ENCODE results near the gene HSD17B12.

Gene HSD17B12

GRCh38 chr11:43856993-43857392, 176.5 kb downstream of the HSD17B12 start:
- Histone ChIP-seq H3K27ac (ENCODE audit: low read depth, low read length) (no peak overlapping the region), H3K9me3 (ENCODE audit: insufficient read depth, low read depth, low read length) (no peaks in the 10 kb centered on the region), H3K27me3 (ENCODE audit: insufficient read depth, low read length) (no peaks in the 10 kb centered on the region), H3K9ac (ENCODE audit: low read depth, low read length) (no peak overlapping the region), H3K4me1 (ENCODE audit: insufficient read depth, low read length) (0 out of 2 replicates have a peak, but pooled peaks cover under 1% of the 10 kb centered on the region), H3K4me3 (ENCODE audit: low read length) (no peak overlapping the region), H3K36me3 (ENCODE audit: insufficient read depth, low read length) (peaks cover 34% of the 10 kb centered on the region)
- over 99% methylated on average over 2 of the region's 3 CpGs for WGBS

- H3K27me3 ChIP-seq (ENCODE audit: insufficient read depth, low read length) = no peaks in the 10 kb centered on the region
- H3K9ac ChIP-seq (ENCODE audit: low read depth, low read length) = no peak overlapping the region
- peaks cover 4% of the 10 kb centered on the region for H3K36me3 ChIP-seq (ENCODE audit: insufficient read depth, low read length)
- no CpG with 5 or more reads among the region's 2 CpGs for WGBS
- H3K4me1 ChIP-seq (ENCODE audit: insufficient read depth, low read length) = no peaks in the 10 kb centered on the region
- no peak overlapping the region for H3K27ac ChIP-seq (ENCODE audit: low read depth, low read length)
- no peak overlapping the region for H3K4me3 ChIP-seq (ENCODE audit: low read length)
- no peaks in the 10 kb centered on the region for H3K9me3 ChIP-seq (ENCODE audit: insufficient read depth, low read depth, low read length)
Observed at GRCh38 chr11:43861141-43861540, 180.6 kb downstream of the HSD17B12 start.

- no peaks in the 10 kb centered on the region for H3K9me3 ChIP-seq (ENCODE audit: insufficient read depth, low read depth, low read length)
- peaks cover 34% of the 10 kb centered on the region for H3K27me3 ChIP-seq (ENCODE audit: insufficient read depth, low read length)
- 92% methylated on average over 1 of the region's 2 CpGs for WGBS
- no peak overlapping the region for H3K9ac ChIP-seq (ENCODE audit: low read depth, low read length)
- H3K4me3 ChIP-seq (ENCODE audit: low read length) = no peak overlapping the region
- H3K27ac ChIP-seq (ENCODE audit: low read depth, low read length) = no peak overlapping the region
- H3K4me1 ChIP-seq (ENCODE audit: insufficient read depth, low read length) = no peaks in the 10 kb centered on the region
- no peaks in the 10 kb centered on the region for H3K36me3 ChIP-seq (ENCODE audit: insufficient read depth, low read length)
Observed at GRCh38 chr11:43866520-43866919, 186.0 kb downstream of the HSD17B12 start.

GRCh38 chr11:43866969-43867368, 186.4 kb downstream of the HSD17B12 start:
- Histone ChIP-seq H3K36me3 (ENCODE audit: insufficient read depth, low read length) (no peaks in the 10 kb centered on the region), H3K4me1 (ENCODE audit: insufficient read depth, low read length) (no peaks in the 10 kb centered on the region), H3K4me3 (ENCODE audit: low read length) (no peak overlapping the region), H3K27ac (ENCODE audit: low read depth, low read length) (no peak overlapping the region), H3K9ac (ENCODE audit: low read depth, low read length) (no peak overlapping the region), H3K27me3 (ENCODE audit: insufficient read depth, low read length) (peaks cover 34% of the 10 kb centered on the region), H3K9me3 (ENCODE audit: insufficient read depth, low read depth, low read length) (no peaks in the 10 kb centered on the region)

- Histone ChIP-seq H3K9me3 (ENCODE audit: insufficient read depth, low read depth, low read length) (no peaks in the 10 kb centered on the region), H3K27me3 (ENCODE audit: insufficient read depth, low read length) (peaks cover 51% of the 10 kb centered on the region), H3K4me1 (ENCODE audit: insufficient read depth, low read length) (no peaks in the 10 kb centered on the region), H3K4me3 (ENCODE audit: low read length) (no peak overlapping the region), H3K9ac (ENCODE audit: low read depth, low read length) (no peak overlapping the region), H3K27ac (ENCODE audit: low read depth, low read length) (no peak overlapping the region), H3K36me3 (ENCODE audit: insufficient read depth, low read length) (no peaks in the 10 kb centered on the region)
- 72% methylated on average over 5 of the region's 5 CpGs for WGBS
Observed at GRCh38 chr11:43868852-43869567, 188.5 kb downstream of the HSD17B12 start.

GRCh38 chr11:43871051-43871450, 190.5 kb downstream of the HSD17B12 start:
- peaks cover 67% of the 10 kb centered on the region for H3K27me3 ChIP-seq (ENCODE audit: insufficient read depth, low read length)
- no peaks in the 10 kb centered on the region for H3K9me3 ChIP-seq (ENCODE audit: insufficient read depth, low read depth, low read length)
- WGBS = 94% methylated on average over 2 of the region's 2 CpGs
- H3K27ac ChIP-seq (ENCODE audit: low read depth, low read length) = no peak overlapping the region
- no peak overlapping the region for H3K9ac ChIP-seq (ENCODE audit: low read depth, low read length)
- H3K4me3 ChIP-seq (ENCODE audit: low read length) = no peak overlapping the region
- no peaks in the 10 kb centered on the region for H3K36me3 ChIP-seq (ENCODE audit: insufficient read depth, low read length)
- no peaks in the 10 kb centered on the region for H3K4me1 ChIP-seq (ENCODE audit: insufficient read depth, low read length)

GRCh38 chr11:43872995-43873394, 192.5 kb downstream of the HSD17B12 start:
- Histone ChIP-seq H3K9ac (ENCODE audit: low read depth, low read length) (no peak overlapping the region), H3K27me3 (ENCODE audit: insufficient read depth, low read length) (peaks cover 81% of the 10 kb centered on the region), H3K4me3 (ENCODE audit: low read length) (no peak overlapping the region), H3K9me3 (ENCODE audit: insufficient read depth, low read depth, low read length) (no peaks in the 10 kb centered on the region), H3K36me3 (ENCODE audit: insufficient read depth, low read length) (no peaks in the 10 kb centered on the region), H3K27ac (ENCODE audit: low read depth, low read length) (no peak overlapping the region), H3K4me1 (ENCODE audit: insufficient read depth, low read length) (no peaks in the 10 kb centered on the region)
- 89% methylated on average over 7 of the region's 7 CpGs for WGBS

GRCh38 chr11:43874078-43874477, 193.5 kb downstream of the HSD17B12 start:
- Histone ChIP-seq H3K4me3 (ENCODE audit: low read length) (no peak overlapping the region), H3K27me3 (ENCODE audit: insufficient read depth, low read length) (peaks cover 84% of the 10 kb centered on the region), H3K36me3 (ENCODE audit: insufficient read depth, low read length) (no peaks in the 10 kb centered on the region), H3K9ac (ENCODE audit: low read depth, low read length) (no peak overlapping the region), H3K9me3 (ENCODE audit: insufficient read depth, low read depth, low read length) (no peaks in the 10 kb centered on the region), H3K4me1 (ENCODE audit: insufficient read depth, low read length) (no peaks in the 10 kb centered on the region), H3K27ac (ENCODE audit: low read depth, low read length) (no peak overlapping the region)
- 85% methylated on average over 3 of the region's 3 CpGs for WGBS

GRCh38 chr11:43874738-43875137, 194.2 kb downstream of the HSD17B12 start:
- H3K9ac ChIP-seq (ENCODE audit: low read depth, low read length) = no peak overlapping the region
- no peak overlapping the region for H3K27ac ChIP-seq (ENCODE audit: low read depth, low read length)
- peaks cover 2% of the 10 kb centered on the region; the same call in 1 of the 2 replicates for H3K9me3 ChIP-seq (ENCODE audit: insufficient read depth, low read depth, low read length)
- peaks cover 84% of the 10 kb centered on the region for H3K27me3 ChIP-seq (ENCODE audit: insufficient read depth, low read length)
- no peaks in the 10 kb centered on the region for H3K36me3 ChIP-seq (ENCODE audit: insufficient read depth, low read length)
- H3K4me3 ChIP-seq (ENCODE audit: low read length) = no peak overlapping the region
- H3K4me1 ChIP-seq (ENCODE audit: insufficient read depth, low read length) = no peaks in the 10 kb centered on the region
- 63% methylated on average over 1 of the region's 1 CpG for WGBS

- Histone ChIP-seq H3K9ac (ENCODE audit: low read depth, low read length) (no peak overlapping the region), H3K27ac (ENCODE audit: low read depth, low read length) (no peak overlapping the region), H3K4me1 (ENCODE audit: insufficient read depth, low read length) (peaks cover 5% of the 10 kb centered on the region; the same call in 1 of the 2 replicates), H3K27me3 (ENCODE audit: insufficient read depth, low read length) (peaks cover 49% of the 10 kb centered on the region), H3K9me3 (ENCODE audit: insufficient read depth, low read depth, low read length) (peaks cover 7% of the 10 kb centered on the region; the same call in 1 of the 2 replicates), H3K4me3 (ENCODE audit: low read length) (peak overlapping the region; percentile 73), H3K36me3 (ENCODE audit: insufficient read depth, low read length) (peaks cover 16% of the 10 kb centered on the region)
- 54% methylated on average over 13 of the region's 13 CpGs for WGBS
Observed at GRCh38 chr11:43879789-43880639, 199.5 kb downstream of the HSD17B12 start.

- Histone ChIP-seq H3K4me3 (ENCODE audit: low read length) (peak within 1 kb of the TSS; percentile 73), H3K27ac (ENCODE audit: low read depth, low read length) (no peak within 1 kb of the TSS), H3K4me1 (ENCODE audit: insufficient read depth, low read length) (peaks cover 5% of the 10 kb centered on the region; the same call in 1 of the 2 replicates), H3K9ac (ENCODE audit: low read depth, low read length) (peak within 1 kb of the TSS; percentile 64), H3K36me3 (ENCODE audit: insufficient read depth, low read length) (peaks cover 23% of the 10 kb centered on the region), H3K9me3 (ENCODE audit: insufficient read depth, low read depth, low read length) (peaks cover 7% of the 10 kb centered on the region; the same call in 1 of the 2 replicates), H3K27me3 (ENCODE audit: insufficient read depth, low read length) (peaks cover 43% of the 10 kb centered on the region)
- WGBS = 1% methylated on average over 36 of the region's 36 CpGs
Observed at GRCh38 chr11:43880640-43881159, 200.2 kb downstream of the HSD17B12 start, which contains the start of gene ALKBH3. ALKBH3 (plus strand) TSS chr11:43880831; CDS start chr11:43882653, 1,822 bp downstream.
